Stimulated activated naive CD8-positive, alpha-beta T cell treated with anti-CD3 and anti-CD28 coated beads, Interleukin-15, Interleukin-2, amounts not matched to agents 100 ng/mL and 50 ng/mL, for 24 hours (primary cell): ENCODE results near the gene DXO.
A peak's percentile ranks its signal among the peaks of the same experiment; 100 is the strongest.
"Not testable (repeated sequence)": the region's sequence is repeated elsewhere in the genome, so short reads cannot be mapped to it uniquely, and the experiment has no call there.

ENCODE experiments used
- H3K27ac Mint-ChIP-seq: one replicate; pipeline ENCODE4 v1.8.0; 2021; ENCODE audit warnings: mild to moderate bottlenecking, mixed read lengths
- H3K27me3 Mint-ChIP-seq: one replicate; pipeline ENCODE4 v1.8.0; 2021; ENCODE audit warnings: mixed read lengths
- H3K36me3 Mint-ChIP-seq: one replicate; pipeline ENCODE4 v1.8.0; 2021; ENCODE audit warnings: low read depth, mixed read lengths
- H3K4me1 Mint-ChIP-seq: one replicate; pipeline ENCODE4 v1.8.0; 2021; ENCODE audit warnings: low read depth, mixed read lengths
- H3K4me3 Mint-ChIP-seq: one replicate; pipeline ENCODE4 v1.8.0; 2021; ENCODE audit warnings: mild to moderate bottlenecking, mixed read lengths
- H3K9me3 Mint-ChIP-seq: one replicate; pipeline ENCODE4 v1.8.0; 2021; ENCODE audit warnings: mixed read lengths

DXO gene

DNA sequence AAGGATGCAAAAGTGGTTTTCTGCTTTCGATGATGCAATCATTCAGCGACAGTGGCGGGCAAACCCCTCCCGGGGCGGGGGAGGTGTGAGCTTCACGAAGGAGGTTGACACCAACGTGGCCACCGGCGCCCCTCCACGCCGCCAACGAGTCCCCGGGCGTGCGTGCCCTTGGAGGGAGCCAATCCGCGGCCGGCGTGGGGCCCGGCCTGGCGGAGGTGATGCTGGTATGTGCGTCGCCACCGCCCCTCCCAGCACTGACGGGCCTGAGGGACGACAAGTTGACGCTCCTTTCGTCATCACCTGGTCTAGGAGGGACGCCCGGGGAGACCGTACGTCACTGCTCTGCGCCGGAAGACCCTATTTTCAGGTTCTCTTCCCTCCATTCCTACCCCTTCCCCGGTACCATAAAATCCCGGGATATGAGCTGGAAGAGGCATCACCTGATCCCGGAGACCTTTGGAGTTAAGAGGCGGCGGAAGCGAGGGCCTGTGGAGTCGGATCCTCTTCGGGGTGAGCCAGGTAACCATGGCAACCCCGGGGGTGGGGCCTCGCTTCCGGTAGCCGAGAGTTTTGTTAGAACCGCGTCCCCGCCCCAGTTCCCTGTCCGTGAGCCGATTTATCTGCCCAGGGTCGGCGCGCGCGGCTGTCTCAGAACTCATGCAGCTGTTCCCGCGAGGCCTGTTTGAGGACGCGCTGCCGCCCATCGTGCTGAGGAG is at the start of gene DXO:
TSS of gene DXO (minus strand) at position 146 of the 716 bp plus-strand sequence. CDS start 463 bp downstream, outside the sequence.
- Mint-ChIP-seq H3K9me3 (no peaks in the 10 kb centered on the region), H3K27ac (peak within 1 kb of the TSS; percentile 99), H3K4me1 (peaks cover 48% of the 10 kb centered on the region), H3K4me3 (peak within 1 kb of the TSS; percentile 96), H3K27me3 (no peaks in the 10 kb centered on the region), H3K36me3 (peaks cover 25% of the 10 kb centered on the region)

GRCh38 chr6:32014547-32014946 is 42.6 kb upstream of the DXO start, which contains the start of gene C4B:
Gene C4B, plus strand, starts transcription at chr6:32014795. Its CDS starts 51 bp downstream, at chr6:32014846.
- H3K36me3 Mint-ChIP-seq, H3K4me1 Mint-ChIP-seq, H3K27ac Mint-ChIP-seq, H3K27me3 Mint-ChIP-seq, H3K4me3 Mint-ChIP-seq, H3K9me3 Mint-ChIP-seq: not testable (repeated sequence)

DNA sequence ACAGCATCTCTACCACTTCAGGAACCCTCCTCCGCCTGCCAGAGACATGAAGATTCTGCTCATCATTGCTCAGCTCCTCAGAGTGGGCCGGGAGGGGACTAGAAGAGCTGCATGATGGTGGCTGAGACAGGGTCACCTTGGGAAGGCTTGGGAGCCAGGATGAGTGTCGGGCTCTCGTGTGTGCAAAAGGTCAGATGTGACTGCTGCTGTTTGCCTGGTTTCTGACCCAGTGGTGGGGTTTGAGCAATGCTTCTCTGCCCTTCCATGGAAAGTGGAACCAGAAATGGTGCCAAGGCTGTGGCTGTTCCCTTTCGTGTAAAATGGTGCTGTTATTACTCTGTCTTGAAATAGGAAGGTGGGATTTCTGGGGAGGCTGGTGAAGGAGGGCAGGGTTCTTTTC is 41.8 kb upstream of the DXO start:
- H3K27me3 Mint-ChIP-seq, H3K36me3 Mint-ChIP-seq, H3K4me1 Mint-ChIP-seq, H3K4me3 Mint-ChIP-seq, H3K9me3 Mint-ChIP-seq, H3K27ac Mint-ChIP-seq: not testable (repeated sequence)

- not testable (repeated sequence) for H3K27ac Mint-ChIP-seq, H3K9me3 Mint-ChIP-seq, H3K4me3 Mint-ChIP-seq, H3K27me3 Mint-ChIP-seq, H3K36me3 Mint-ChIP-seq, H3K4me1 Mint-ChIP-seq
Measured at GRCh38 chr6:32012941-32013617, 41.1 kb upstream of the DXO start.

- H3K27me3 Mint-ChIP-seq, H3K27ac Mint-ChIP-seq, H3K9me3 Mint-ChIP-seq, H3K4me3 Mint-ChIP-seq, H3K36me3 Mint-ChIP-seq, H3K4me1 Mint-ChIP-seq: not testable (repeated sequence)
Measured at GRCh38 chr6:32010856-32011530, 39.1 kb upstream of the DXO start.

- not testable (repeated sequence) for H3K9me3 Mint-ChIP-seq, H3K4me3 Mint-ChIP-seq, H3K4me1 Mint-ChIP-seq, H3K27me3 Mint-ChIP-seq, H3K27ac Mint-ChIP-seq, H3K36me3 Mint-ChIP-seq
Measured at GRCh38 chr6:32009537-32009936, 37.6 kb upstream of the DXO start.

- not testable (repeated sequence) for H3K9me3 Mint-ChIP-seq, H3K4me3 Mint-ChIP-seq, H3K27me3 Mint-ChIP-seq, H3K27ac Mint-ChIP-seq, H3K4me1 Mint-ChIP-seq, H3K36me3 Mint-ChIP-seq
Measured at GRCh38 chr6:32008616-32009015, 36.7 kb upstream of the DXO start.

DNA sequence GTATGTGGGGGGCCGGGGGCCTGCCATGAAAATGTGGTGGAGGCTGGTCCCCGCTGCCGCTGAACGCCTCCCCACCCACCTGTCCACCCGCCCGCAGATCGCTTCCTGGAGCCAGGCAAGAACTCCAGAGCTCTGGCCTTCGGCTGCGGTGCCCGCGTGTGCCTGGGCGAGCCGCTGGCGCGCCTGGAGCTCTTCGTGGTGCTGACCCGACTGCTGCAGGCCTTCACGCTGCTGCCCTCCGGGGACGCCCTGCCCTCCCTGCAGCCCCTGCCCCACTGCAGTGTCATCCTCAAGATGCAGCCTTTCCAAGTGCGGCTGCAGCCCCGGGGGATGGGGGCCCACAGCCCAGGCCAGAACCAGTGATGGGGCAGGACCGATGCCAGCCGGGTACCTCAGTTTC is 36.1 kb upstream of the DXO start:
- not testable (repeated sequence) for H3K27me3 Mint-ChIP-seq, H3K4me1 Mint-ChIP-seq, H3K36me3 Mint-ChIP-seq, H3K4me3 Mint-ChIP-seq, H3K27ac Mint-ChIP-seq, H3K9me3 Mint-ChIP-seq

DNA sequence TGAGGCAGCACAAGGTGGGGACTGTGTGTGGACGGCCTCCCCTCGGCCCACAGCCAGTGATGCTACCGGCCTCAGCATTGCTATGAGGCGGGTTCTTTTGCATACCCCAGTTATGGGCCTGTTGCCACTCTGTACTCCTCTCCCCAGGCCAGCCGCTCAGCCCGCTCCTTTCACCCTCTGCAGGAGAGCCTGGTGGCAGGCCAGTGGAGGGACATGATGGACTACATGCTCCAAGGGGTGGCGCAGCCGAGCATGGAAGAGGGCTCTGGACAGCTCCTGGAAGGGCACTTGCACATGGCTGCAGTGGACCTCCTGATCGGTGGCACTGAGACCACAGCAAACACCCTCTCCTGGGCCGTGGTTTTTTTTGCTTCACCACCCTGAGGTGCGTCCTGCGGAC is 35.1 kb upstream of the DXO start:
- not testable (repeated sequence) for H3K36me3 Mint-ChIP-seq, H3K4me1 Mint-ChIP-seq, H3K4me3 Mint-ChIP-seq, H3K27me3 Mint-ChIP-seq, H3K9me3 Mint-ChIP-seq, H3K27ac Mint-ChIP-seq

- H3K36me3 Mint-ChIP-seq, result not testable (repeated sequence)
Measured at GRCh38 chr6:32005991-32006529, 34.1 kb upstream of the DXO start.

DNA sequence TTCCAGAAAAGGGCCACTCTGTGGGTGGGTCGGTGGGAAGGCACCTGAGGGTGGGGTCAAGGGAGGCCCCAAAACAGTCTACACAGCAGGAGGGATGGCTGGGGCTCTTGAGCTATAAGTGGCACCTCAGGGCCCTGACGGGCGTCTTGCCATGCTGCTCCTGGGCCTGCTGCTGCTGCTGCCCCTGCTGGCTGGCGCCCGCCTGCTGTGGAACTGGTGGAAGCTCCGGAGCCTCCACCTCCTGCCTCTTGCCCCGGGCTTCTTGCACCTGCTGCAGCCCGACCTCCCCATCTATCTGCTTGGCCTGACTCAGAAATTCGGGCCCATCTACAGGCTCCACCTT is 33.6 kb upstream of the DXO start:
- not testable (repeated sequence) for H3K36me3 Mint-ChIP-seq, H3K27ac Mint-ChIP-seq, H3K4me3 Mint-ChIP-seq, H3K4me1 Mint-ChIP-seq, H3K27me3 Mint-ChIP-seq, H3K9me3 Mint-ChIP-seq

More at GRCh38 chr6:32005991-32006529, 34.1 kb upstream of the DXO start:
- not testable (repeated sequence) for H3K9me3 Mint-ChIP-seq, H3K27me3 Mint-ChIP-seq, H3K27ac Mint-ChIP-seq, H3K4me1 Mint-ChIP-seq, H3K4me3 Mint-ChIP-seq

DNA sequence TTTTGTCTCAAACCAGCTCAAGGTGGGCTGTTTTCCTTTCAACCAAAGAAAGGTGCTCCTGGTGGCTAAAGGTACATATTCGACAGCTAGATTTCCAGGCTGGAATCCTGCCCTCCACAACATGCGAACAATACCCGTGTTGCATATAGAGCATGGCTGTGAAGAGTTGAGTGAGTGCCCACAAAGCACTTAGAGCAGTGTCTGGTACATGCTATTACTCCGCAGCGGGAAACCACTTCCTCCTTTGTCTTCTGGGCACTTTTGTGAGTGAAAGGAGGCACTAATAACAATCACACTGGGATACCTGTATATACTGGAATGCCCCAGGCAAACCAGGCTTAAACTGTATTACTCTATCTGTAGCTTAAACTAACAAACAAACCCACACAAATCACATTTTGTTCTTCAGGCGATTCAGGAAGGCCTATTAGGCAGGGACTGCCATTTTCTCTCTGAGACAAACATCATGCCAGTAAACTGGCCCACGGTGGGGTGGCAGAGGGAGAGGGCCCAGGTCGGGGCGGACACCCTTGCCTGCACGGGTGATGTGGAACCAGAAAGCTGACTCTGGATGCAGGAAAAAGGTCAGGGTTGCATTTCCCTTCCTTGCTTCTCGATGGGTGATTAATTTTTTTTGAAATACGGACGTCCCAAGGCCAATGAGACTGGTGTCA is 33.1 kb upstream of the DXO start:
- not testable (repeated sequence) for H3K4me3 Mint-ChIP-seq, H3K27ac Mint-ChIP-seq, H3K9me3 Mint-ChIP-seq, H3K27me3 Mint-ChIP-seq, H3K4me1 Mint-ChIP-seq, H3K36me3 Mint-ChIP-seq

GRCh38 chr6:32004393-32004792 is 32.5 kb upstream of the DXO start:
- not testable (repeated sequence) for H3K4me3 Mint-ChIP-seq, H3K9me3 Mint-ChIP-seq, H3K27ac Mint-ChIP-seq, H3K36me3 Mint-ChIP-seq, H3K4me1 Mint-ChIP-seq, H3K27me3 Mint-ChIP-seq

DNA sequence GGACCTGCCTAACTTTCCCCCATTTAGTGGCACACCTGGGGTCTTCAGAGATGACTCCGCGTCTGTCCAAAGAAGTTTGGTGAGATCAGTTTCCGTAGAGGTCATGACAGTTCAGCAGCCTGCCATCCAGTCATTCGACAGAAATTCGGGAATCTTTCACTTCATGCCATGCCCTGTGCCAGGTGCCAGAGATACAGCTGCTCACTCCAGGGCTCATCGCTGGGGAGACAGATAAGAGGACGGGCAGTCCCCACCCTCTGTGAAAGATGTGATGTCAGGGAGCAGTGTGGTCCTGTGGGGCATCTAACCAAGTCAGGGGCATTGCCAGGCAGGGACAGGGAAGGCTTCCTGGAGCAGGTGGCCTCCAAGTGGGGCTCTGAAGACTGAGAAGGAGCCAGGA is 31.4 kb upstream of the DXO start:
- H3K4me3 Mint-ChIP-seq, H3K9me3 Mint-ChIP-seq, H3K27ac Mint-ChIP-seq, H3K27me3 Mint-ChIP-seq, H3K4me1 Mint-ChIP-seq, H3K36me3 Mint-ChIP-seq: not testable (repeated sequence)

DNA sequence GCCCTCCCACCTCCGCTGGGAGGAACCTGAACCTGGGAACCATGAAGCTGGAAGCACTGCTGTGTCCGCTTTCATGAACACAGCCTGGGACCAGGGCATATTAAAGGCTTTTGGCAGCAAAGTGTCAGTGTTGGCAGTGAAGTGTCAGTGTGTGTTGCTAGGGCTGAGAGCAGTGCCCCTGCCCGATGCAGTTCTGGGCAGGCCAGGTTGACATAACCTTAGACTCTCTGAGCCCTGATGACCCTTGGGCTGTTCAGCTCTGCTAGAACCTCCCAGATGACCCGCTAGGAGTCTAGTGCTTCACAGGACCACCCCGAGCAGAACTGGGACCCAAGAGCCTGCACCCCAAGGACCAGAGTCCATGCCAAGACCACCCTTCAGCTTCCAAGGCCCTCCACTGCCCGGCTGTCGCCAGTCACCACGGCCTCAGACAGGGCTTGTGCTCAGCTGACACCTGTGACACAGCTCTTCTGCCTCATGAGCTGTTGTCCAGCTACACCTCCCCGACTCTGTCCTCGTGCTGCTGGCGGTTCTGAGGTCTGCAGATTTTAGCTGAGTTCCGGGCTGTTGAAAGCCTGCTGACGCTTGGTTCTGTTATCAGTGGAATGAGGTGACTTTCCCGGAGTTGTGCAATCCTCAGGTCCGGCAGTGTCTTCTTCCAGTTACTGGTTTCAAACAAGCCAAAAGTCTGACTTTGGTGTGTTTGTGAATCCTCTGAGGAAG is 30.8 kb upstream of the DXO start:
- H3K4me3 Mint-ChIP-seq, result not testable (repeated sequence)

More for the DNA sequence above, 30.8 kb upstream of the DXO start:
- not testable (repeated sequence) for H3K4me1 Mint-ChIP-seq, H3K27ac Mint-ChIP-seq, H3K9me3 Mint-ChIP-seq, H3K36me3 Mint-ChIP-seq, H3K27me3 Mint-ChIP-seq
